Measurements from ENCODE around the gene ST6GALNAC5. TPM values are rescaled to one million over a fixed set of nuclear protein-coding genes. Genes with fewer than 3 reads are reported as not detected.
"Not testable (repeated sequence)": the region's sequence is repeated elsewhere in the genome, so short reads cannot be mapped to it uniquely, and the experiment has no call there.

ST6GALNAC5 gene
- total RNA-seq, 1 donor from 2014 or later: not detected

DNA sequence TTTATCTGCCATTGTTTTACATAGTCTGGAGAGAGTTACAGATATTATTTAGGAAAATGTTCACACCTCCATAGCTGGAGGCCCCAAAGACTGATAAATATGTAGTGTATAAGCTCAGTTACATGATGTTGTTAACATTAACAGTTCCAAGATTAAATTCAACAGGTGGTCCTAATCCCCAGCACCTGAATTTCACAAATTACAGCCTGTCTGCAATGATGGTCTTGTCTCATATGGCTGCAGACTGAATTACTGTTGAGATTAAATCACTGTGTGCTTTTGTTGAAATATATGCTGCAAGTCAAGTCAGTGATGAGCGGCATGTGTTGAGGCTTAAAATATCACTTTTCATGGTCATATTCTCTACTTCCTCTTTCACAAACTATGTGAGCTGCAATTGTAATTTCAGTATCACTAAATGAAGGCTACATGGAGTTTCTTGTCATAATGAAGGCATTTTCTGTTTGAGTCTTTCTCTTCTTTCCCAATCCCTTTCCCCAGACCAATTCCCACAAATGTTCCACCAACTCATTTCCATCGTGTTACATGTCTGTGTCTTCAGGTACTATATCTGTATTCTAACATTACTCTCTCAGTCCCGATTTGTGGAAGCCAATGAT, 4.2 kb downstream of the ST6GALNAC5 start:
- no peak overlapping the region for H3K4me3 Mint-ChIP-seq
- no peaks in the 10 kb centered on the region for H3K36me3 Mint-ChIP-seq (ENCODE audit: low read depth)
- intact Hi-C loops (cut with micrococcal nuclease): no loop called here
- DNase-seq (ENCODE audit: low spot score): no peak
- no peak overlapping the region for H3K27ac Mint-ChIP-seq
- H3K4me1 Mint-ChIP-seq (ENCODE audit: low read depth): peaks cover 4% of the 10 kb centered on the region
- peaks cover 36% of the 10 kb centered on the region for H3K27me3 Mint-ChIP-seq (ENCODE audit: insufficient read depth)
- H3K9me3 Mint-ChIP-seq: no peaks in the 10 kb centered on the region

DNA sequence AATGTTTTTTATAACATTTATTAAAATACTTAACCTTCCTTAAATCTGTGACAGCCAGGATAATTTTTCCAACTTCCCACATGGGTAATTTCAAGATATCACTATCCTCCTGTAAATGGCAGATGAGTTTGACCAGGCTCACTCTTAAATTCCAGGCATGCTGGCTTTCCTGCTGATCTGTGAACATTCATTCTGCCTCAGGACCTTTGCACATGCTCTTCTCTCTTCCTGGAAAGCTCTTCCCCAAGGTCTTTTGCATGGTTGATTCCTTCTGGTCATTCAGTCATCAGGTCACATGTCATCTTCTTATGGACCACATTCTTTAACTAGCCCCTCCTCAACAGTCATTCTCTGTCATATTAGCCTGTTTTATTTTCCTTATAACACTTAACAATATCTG, 5.7 kb downstream of the ST6GALNAC5 start:
- H3K9me3 Mint-ChIP-seq: no peaks in the 10 kb centered on the region
- intact Hi-C loops (cut with micrococcal nuclease): no loop called here

DNA sequence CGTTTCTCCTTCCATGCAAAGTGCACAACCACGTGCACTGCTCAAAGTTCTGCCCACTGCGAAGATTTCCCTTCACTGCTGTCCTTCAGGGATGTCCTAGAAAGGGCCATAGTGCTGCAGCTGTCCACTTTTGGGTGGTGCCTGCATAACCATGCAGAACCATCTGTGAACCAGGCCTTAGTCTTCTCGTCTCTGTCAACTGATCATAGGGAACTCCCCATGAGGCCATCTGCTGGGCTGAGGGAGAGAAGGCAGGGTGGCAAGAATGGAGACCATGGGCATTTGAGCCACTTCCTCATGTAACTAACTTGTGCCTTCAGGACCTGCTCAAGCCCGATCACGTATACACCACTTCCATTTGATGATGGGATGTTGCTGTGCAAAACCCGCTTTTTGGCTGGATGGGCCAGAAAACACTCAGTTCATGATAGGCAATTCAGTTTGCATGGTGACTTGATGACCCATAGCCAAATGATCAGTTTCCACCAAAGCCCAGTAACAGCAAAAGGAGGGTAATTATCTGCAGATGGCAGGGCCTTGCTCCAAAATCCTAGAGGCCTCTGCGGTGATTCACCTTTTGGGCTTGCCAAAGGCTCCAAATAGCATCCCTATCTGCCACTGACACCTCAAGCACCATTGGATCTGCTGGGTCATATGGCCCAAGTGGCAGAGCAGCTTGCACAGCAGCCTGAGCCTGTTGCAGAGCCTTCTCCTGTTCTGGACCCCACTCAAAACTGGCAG, 9.5 kb downstream of the ST6GALNAC5 start:
- Mint-ChIP-seq H3K36me3 (ENCODE audit: low read depth) (no peaks in the 10 kb centered on the region), H3K4me3 (no peak overlapping the region), H3K27me3 (ENCODE audit: insufficient read depth) (no peaks in the 10 kb centered on the region), H3K9me3 (no peaks in the 10 kb centered on the region), H3K4me1 (ENCODE audit: low read depth) (no peaks in the 10 kb centered on the region), H3K27ac (no peak overlapping the region)
- intact Hi-C loops (cut with micrococcal nuclease): no loop called here
- no peak for DNase-seq (ENCODE audit: low spot score)

More for the DNA sequence above, 5.7 kb downstream of the ST6GALNAC5 start:
- H3K27ac Mint-ChIP-seq: no peak overlapping the region
- no peaks in the 10 kb centered on the region for H3K36me3 Mint-ChIP-seq (ENCODE audit: low read depth)
- H3K4me3 Mint-ChIP-seq: no peak overlapping the region
- H3K27me3 Mint-ChIP-seq (ENCODE audit: insufficient read depth): peaks cover 26% of the 10 kb centered on the region
- no peak for DNase-seq (ENCODE audit: low spot score)
- no peaks in the 10 kb centered on the region for H3K4me1 Mint-ChIP-seq (ENCODE audit: low read depth)

DNA sequence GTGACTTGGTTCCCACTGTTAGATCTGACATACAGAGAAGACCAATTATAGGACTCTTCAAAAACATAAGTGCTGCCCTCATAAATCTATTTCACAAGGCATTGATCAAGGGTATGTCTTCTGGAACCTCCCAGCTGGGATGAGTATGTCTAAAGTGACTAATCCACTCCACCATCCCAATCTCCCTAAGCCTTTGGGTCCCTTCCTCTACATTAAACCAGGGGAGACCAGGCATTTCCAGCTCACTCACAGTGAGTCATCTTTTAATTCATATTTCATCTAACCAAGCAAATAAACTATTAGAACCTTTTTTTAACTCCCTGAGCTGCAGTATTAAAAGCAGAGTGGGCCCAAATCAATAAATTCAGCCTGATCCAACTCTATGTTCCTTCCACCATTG, 11.7 kb downstream of the ST6GALNAC5 start:
- H3K27ac Mint-ChIP-seq; intact Hi-C loops (cut with micrococcal nuclease); H3K4me1 Mint-ChIP-seq (ENCODE audit: low read depth); H3K27me3 Mint-ChIP-seq (ENCODE audit: insufficient read depth); H3K9me3 Mint-ChIP-seq; H3K4me3 Mint-ChIP-seq; DNase-seq (ENCODE audit: low spot score); H3K36me3 Mint-ChIP-seq (ENCODE audit: low read depth): not testable (repeated sequence)

DNA sequence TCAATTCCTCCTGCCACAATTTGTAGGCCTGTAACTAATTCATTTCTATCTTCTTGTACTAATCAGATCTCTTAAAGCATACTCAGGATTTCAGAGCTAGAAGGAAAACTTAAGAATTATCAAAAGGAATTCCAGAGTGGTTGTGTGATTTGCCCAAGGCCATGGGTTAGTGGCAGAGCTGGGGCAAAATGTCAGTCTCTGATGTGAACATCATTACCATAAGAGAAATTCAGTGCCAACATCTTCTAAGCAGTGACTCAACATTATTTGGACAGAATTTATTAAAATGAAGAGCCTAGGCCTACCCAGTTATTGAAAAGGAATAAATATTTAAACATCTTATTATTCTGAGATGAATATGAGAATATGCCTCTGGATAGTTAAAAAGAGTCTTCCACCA, 14.5 kb downstream of the ST6GALNAC5 start:
- no peaks in the 10 kb centered on the region for H3K9me3 Mint-ChIP-seq
- intact Hi-C loops (cut with micrococcal nuclease): no loop called here
- no peak overlapping the region for H3K4me3 Mint-ChIP-seq
- H3K27ac Mint-ChIP-seq: no peak overlapping the region
- peaks cover 4% of the 10 kb centered on the region for H3K27me3 Mint-ChIP-seq (ENCODE audit: insufficient read depth)
- H3K36me3 Mint-ChIP-seq (ENCODE audit: low read depth): no peaks in the 10 kb centered on the region
- DNase-seq (ENCODE audit: low spot score): no peak
- H3K4me1 Mint-ChIP-seq (ENCODE audit: low read depth): no peaks in the 10 kb centered on the region

DNA sequence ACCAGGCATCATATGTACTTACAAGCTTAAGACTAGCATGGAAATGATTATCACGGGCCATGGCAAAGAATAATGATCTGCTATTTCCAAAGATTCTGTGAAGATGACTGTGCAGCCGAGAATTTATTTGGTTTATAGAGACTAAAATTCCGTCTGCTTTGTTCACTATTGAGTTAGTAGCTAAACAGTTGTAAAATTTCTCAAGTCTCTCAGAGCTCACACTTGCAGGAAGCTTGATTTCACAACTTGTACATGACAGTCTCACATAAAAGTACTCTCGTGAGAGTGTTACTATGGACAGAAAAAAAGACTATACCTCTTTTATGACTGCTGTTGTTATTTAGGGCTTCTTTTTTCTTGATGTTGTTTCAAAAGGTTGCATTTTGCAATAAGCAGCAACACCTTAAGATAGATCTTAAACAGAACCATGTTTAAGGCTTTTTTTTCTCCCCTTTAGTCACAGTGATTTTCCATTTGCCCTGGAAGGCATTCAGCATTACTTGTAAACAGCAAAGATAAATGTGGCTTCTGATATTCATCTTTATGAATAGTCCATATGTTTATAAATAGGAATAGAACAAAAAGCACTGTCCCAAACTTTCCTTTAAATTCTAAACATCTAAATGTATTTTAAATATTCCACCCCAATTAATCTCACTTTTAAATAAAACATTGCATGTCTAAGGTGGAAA, 24.8 kb downstream of the ST6GALNAC5 start:
- Mint-ChIP-seq H3K27ac (no peak overlapping the region), H3K27me3 (ENCODE audit: insufficient read depth) (peaks cover 3% of the 10 kb centered on the region), H3K4me3 (no peak overlapping the region), H3K36me3 (ENCODE audit: low read depth) (no peaks in the 10 kb centered on the region), H3K9me3 (no peaks in the 10 kb centered on the region), H3K4me1 (ENCODE audit: low read depth) (no peaks in the 10 kb centered on the region)
- intact Hi-C loops (cut with micrococcal nuclease): no loop called here
- DNase-seq (ENCODE audit: low spot score): no peak

DNA sequence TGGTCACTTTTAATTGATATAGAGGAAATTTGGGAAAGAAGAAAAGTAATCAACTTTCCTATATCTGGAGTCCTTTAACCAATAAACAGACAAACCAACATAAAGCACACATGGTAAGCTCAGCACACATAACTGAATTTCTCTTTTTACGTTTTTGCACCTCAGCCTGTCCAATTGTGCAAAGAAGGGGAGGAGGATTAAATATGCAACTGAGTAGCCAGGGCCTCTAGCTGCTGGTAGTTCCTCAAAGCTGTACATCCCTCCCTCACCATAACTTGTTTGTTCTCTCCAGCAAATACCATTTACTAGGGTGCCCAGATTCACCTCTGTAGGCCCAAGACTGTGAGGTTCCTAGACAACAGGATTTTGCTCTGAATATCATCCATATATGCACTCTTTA, 25.4 kb downstream of the ST6GALNAC5 start:
- no peaks in the 10 kb centered on the region for H3K9me3 Mint-ChIP-seq
- no peak for DNase-seq (ENCODE audit: low spot score)
- no peaks in the 10 kb centered on the region for H3K4me1 Mint-ChIP-seq (ENCODE audit: low read depth)
- H3K4me3 Mint-ChIP-seq: no peak overlapping the region
- H3K27me3 Mint-ChIP-seq (ENCODE audit: insufficient read depth): peaks cover 3% of the 10 kb centered on the region
- H3K27ac Mint-ChIP-seq: no peak overlapping the region
- intact Hi-C loops (cut with micrococcal nuclease): no loop called here
- H3K36me3 Mint-ChIP-seq (ENCODE audit: low read depth): no peaks in the 10 kb centered on the region

DNA sequence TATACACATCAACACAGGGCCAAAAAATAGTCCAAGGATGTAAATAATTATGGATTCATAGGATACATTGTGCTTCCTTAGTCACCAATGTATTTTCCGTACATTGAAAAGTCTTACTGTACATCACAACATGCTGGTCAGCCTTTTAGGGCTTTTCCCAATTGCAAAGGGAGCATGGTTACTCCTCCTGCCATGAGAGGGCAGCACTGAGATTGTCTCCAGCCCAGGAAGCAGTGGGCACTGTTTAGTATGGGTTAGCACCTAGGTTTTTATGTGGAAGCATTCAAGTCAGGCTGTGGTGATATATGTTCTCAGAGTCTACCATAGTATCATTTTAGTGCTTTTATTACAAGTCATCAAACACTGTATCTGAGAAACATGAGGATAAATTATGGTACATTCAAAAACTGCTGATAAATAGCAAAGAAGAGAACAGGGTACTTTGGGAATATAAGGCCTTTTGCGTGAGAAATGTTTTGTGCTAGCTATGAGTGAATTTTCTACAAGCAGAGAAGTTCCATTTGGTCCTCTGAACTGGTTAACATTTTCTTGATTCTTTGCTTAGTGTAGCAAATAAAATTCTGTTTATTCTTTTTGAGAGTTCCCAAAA, 34.0 kb downstream of the ST6GALNAC5 start:
- peak; percentile 7 for DNase-seq (ENCODE audit: low spot score)
- H3K27me3 Mint-ChIP-seq (ENCODE audit: insufficient read depth): no peaks in the 10 kb centered on the region
- no peak overlapping the region for H3K4me3 Mint-ChIP-seq
- intact Hi-C loops (cut with micrococcal nuclease): loop anchor here (10.0 kb wide), 1 partner anchor 244 kb away; no protein-coding TSS in a partner anchor
- no peaks in the 10 kb centered on the region for H3K4me1 Mint-ChIP-seq (ENCODE audit: low read depth)
- H3K27ac Mint-ChIP-seq: no peak overlapping the region
- H3K36me3 Mint-ChIP-seq (ENCODE audit: low read depth): no peaks in the 10 kb centered on the region
- H3K9me3 Mint-ChIP-seq: no peaks in the 10 kb centered on the region

DNA sequence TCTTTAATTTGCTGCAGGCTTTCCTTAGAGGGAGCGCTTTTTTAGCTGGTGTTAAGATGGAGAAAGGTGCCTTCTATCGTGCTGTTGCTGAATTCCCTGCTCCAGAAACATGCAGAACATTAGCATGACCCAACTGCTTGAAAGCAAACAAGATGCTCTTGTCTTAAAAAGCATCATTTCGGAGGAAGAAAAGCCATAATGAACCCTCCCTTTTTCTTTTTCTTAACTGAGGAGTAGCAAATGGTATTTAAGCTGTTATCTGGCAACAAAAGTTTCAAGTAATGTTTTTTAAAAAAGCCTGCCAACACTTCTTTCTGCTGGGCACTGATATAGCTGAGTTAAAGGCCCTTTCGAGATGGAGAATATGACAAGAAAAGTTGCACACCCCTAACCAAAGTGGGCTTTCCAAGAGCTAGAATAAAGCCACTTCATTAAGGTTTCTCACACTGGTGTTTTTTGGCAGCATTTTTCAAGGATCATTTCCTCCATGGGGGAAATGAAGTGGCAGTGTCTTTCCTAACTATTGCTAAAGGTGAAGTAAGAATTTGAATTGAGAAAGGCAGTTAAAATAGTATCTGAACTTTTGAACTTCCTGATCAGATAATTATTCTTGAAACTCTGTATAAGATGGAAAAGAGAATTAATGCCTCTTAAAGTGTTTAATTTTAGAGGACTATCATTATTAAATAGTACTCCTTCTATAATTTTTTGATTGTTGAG, 38.8 kb downstream of the ST6GALNAC5 start:
- Mint-ChIP-seq H3K9me3 (no peaks in the 10 kb centered on the region), H3K27me3 (ENCODE audit: insufficient read depth) (no peaks in the 10 kb centered on the region), H3K36me3 (ENCODE audit: low read depth) (no peaks in the 10 kb centered on the region), H3K4me1 (ENCODE audit: low read depth) (no peaks in the 10 kb centered on the region), H3K4me3 (no peak overlapping the region), H3K27ac (no peak overlapping the region)
- no peak for DNase-seq (ENCODE audit: low spot score)
- intact Hi-C loops (cut with micrococcal nuclease): loop anchor here (10.0 kb wide), 1 partner anchor 239 kb away; no protein-coding TSS in a partner anchor

DNA sequence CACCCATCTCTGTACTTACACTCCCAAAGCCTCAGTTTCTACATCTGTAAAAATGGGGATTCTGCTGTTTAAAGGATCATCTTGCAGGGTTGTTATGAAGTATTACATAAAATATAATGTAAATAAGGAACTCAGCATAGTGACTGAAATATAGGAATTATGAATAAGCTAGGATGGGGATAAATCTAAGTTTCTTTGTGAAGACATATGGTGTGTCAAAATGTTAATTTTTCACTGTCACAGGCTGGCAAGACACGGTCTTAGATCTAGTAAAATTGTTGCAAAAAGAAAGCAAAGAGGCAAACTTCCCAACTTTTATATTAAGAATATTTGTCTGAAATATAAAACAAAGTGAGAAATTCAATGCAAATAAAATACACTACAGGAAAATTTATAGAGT, 42.0 kb downstream of the ST6GALNAC5 start:
- intact Hi-C loops (cut with micrococcal nuclease): loop anchor here (10.0 kb wide), 1 partner anchor 235 kb away; no protein-coding TSS in a partner anchor
- Mint-ChIP-seq H3K27ac (no peak overlapping the region), H3K36me3 (ENCODE audit: low read depth) (no peaks in the 10 kb centered on the region), H3K27me3 (ENCODE audit: insufficient read depth) (no peaks in the 10 kb centered on the region), H3K4me1 (ENCODE audit: low read depth) (no peaks in the 10 kb centered on the region), H3K4me3 (no peak overlapping the region), H3K9me3 (no peaks in the 10 kb centered on the region)
- DNase-seq (ENCODE audit: low spot score): no peak

DNA sequence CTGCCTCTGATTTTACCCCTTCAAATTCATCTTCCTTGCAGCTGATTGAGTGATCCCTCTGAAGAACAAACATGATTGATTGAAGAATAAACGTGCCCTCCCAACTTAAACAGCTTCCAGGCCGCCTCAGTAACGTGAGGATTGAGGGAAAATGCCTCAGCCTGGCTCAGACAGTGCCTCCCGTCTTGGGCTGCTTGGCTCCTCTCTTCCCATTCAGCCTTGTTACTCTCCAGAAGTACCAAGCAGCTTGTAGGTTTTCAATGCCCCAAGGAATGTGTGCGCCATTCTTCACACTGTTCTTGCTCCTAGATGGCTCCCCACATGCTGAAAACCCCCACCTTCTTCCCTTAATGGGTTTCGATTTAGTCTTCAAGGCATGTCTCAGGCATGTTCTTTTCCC, 51.8 kb downstream of the ST6GALNAC5 start:
- H3K9me3 Mint-ChIP-seq: no peaks in the 10 kb centered on the region
- H3K27ac Mint-ChIP-seq: no peak overlapping the region
- no peak for DNase-seq (ENCODE audit: low spot score)
- no peaks in the 10 kb centered on the region for H3K27me3 Mint-ChIP-seq (ENCODE audit: insufficient read depth)
- intact Hi-C loops (cut with micrococcal nuclease): no loop called here
- H3K4me3 Mint-ChIP-seq: no peak overlapping the region
- H3K4me1 Mint-ChIP-seq (ENCODE audit: low read depth): no peaks in the 10 kb centered on the region
- H3K36me3 Mint-ChIP-seq (ENCODE audit: low read depth): no peaks in the 10 kb centered on the region

DNA sequence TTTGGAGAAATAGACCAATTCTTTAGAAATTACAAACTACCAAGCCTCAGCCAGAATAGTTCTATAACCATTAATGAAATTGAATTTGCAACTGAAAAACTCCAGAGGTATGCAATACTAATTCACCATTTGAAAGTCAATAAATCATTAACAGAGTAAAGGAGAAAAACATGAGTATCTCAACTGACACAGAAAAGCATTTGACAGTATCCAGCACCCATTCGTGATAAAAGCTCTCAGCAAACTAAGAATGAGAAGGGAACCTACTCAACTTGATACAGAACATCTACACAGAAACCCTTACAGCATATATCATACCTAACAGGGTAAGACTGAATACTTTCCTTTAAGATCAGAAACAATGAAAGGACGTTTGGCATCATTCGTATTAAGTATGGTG, 54.3 kb downstream of the ST6GALNAC5 start:
- Mint-ChIP-seq H3K4me1 (ENCODE audit: low read depth) (no peaks in the 10 kb centered on the region), H3K36me3 (ENCODE audit: low read depth) (no peaks in the 10 kb centered on the region), H3K9me3 (no peaks in the 10 kb centered on the region), H3K27me3 (ENCODE audit: insufficient read depth) (no peaks in the 10 kb centered on the region), H3K4me3 (no peak overlapping the region), H3K27ac (no peak overlapping the region)
- DNase-seq (ENCODE audit: low spot score): no peak
- intact Hi-C loops (cut with micrococcal nuclease): no loop called here
